Inflammatory macrophage (primary cell): Measurements from ENCODE around the gene GEN1.

Experiments
- DNase-seq, 2 donors: peaks; one replicate each; pipeline ENCODE4 v3.0.0-alpha.2; 2020 to 2022

Gene GEN1

DNA sequence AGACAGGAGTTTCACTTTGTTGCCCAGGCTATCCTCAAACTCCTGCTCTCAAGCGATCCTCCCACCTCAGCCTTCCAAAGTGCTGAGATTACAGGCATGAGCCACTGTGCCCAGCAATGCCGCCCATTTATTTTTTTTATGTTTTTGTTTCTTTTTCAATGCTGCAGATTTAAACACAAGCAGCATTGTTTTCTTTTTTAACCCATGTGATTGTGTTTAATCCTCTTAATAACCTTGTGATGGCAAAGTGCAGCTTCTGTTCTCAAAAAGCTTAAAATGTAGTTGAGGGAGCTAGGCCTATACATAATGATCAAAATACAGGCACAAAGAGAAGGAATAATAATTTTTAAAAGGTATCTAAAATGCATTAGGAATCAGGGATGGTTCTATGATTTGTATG, 73.8 kb downstream of the GEN1 start:
- DNase-seq: no peak

DNA sequence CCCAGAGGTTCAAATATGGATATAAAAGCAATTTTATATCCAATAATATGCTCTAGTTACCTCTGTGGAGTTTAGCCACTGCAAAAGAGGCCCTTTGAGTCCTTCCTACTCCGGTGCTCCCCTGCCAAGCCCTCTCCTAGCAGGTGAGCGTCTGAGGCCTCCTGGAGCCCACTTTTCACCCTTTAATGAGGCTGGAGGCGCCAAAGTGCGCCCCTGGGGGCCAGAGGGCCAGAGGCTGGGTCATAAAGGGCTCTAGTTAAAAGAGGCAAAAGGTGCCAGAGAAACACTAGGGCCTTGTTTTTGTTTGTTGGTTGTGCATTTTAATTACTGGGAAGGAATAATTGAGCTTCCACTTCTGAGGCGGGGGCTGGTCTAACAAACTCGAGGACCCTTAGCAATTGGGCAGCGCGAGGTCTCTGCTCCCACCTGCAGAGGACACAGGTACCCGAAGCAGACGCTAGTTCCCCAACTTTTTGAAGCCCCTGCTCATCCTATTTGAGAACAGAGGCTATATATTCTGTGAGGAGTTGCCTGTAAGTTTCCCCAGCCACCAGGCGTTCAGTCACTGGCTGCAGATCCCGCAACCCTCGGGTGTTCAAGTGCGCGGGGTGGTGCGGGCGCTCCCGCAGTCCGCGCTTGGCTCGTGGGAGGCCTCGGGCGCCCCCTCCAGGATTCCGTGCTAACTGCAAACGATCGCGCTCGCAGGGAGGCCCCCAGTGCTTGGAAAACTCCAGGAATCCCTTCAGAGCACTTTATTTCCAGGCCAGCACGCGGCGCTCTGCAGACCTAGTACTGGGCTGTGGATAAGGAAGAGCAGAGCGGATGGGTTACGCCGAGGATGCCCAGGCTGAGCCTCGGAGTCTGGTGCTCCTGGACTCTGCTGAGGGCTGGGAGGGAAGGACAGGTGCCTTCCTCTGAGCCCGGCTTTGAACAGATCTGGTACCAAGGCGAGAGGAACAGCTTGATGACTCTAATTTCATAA, 76.4 kb downstream of the GEN1 start:
- peak; percentile 83 for DNase-seq

DNA sequence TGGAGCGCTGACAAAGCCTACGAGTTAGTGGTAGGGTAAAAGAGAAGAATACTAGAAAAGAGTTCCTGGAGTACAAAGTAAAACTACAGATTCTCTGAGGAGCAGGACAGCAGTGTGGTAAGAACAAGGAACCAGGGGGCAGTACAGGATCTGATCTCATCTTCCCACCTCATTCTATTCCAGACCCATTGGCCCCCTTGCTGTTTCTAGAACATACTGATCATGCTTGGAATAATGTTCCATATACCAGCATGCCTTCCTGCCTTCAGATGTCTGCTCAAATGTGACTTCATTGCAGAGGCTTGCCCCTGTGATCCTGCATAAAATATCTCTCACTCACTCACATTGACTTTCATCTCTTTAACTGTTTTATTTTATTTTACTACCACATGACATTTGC, 81.6 kb downstream of the GEN1 start:
- no peak for DNase-seq
